A549 (cell line): ENCODE data around the gene TALDO1. TPM values are rescaled to one million over a fixed set of nuclear protein-coding genes. Genes with fewer than 3 reads are reported as not detected.

ENCODE experiments used
- ATAC-seq, 2 experiments: fragments of 200-7000 bp in 1 of 2; fragments of >200 bp in 1 of 2; cut with Nextera tagmentation in 1 of 2; cut with Tn5 transposase in 1 of 2; 3 replicates each; pipeline versions ENCODE4 v1.8.0 to v1.9.1; 2018 to 2020; ENCODE audit warnings: mild to moderate bottlenecking in 1 of 2, moderate library complexity in 1 of 2
- CTCF ChIA-PET: fragments of 300-600 bp; sonication (Branson Sonifier 250); formaldehyde crosslinking; extraction: SDS; loops from one replicate; lab custom pipeline; 2021; ENCODE audit warnings: antibody characterized with exemption, inconsistent platforms; lab: Yijun Ruan, JAX
- POLR2A ChIA-PET: fragments of 350-600 bp; formaldehyde crosslinking; extraction: SDS; loops from one replicate; lab custom pipeline; 2021; ENCODE audit warnings: antibody characterized with exemption, inconsistent platforms; lab: Yijun Ruan, JAX
- DNase-seq, 2 experiments: peaks; one replicate each; pipeline versions ENCODE4 v3.0.0 to v3.0.0-alpha.2; 2011 to 2016; ENCODE audit warnings: low read depth in 1 of 2, low spot score in 1 of 2
- FAIRE-seq: peaks from 2 replicates; lab custom pipeline; 2011; peaks lifted over from hg19 to GRCh38; lab: Jason Lieb, UNC
- H3K27ac ChIP-seq, 2 experiments: fragments of >200 bp; sonication (Bioruptor Twin); formaldehyde crosslinking; 3 replicates each; pipeline ENCODE4 v1.5.1; 2016 to 2017
- H3K4me1 ChIP-seq: fragments of >200 bp; sonication (Bioruptor Twin); formaldehyde crosslinking; 3 replicates; pipeline ENCODE4 v1.6.1; 2016
- H3K4me2 ChIP-seq: fragments of >200 bp; sonication (Bioruptor Twin); formaldehyde crosslinking; 3 replicates; pipeline ENCODE4 v1.6.1; 2016
- H3K4me3 ChIP-seq: fragments of >200 bp; sonication (Bioruptor Twin); formaldehyde crosslinking; 3 replicates; pipeline ENCODE4 v1.5.1; 2016
- H3K9me3 ChIP-seq: fragments of >200 bp; sonication (Bioruptor Twin); formaldehyde crosslinking; 3 replicates; pipeline ENCODE4 v1.6.1; 2016
- BHLHE40 ChIP-seq: IDR thresholded peaks from 2 replicates; pipeline ENCODE4 v1.6.1; 2012; ENCODE audit warnings: low read depth, low read length, inconsistent platforms
- CEBPB ChIP-seq, 2 experiments: fragments of >200 bp in 1 of 2; sonication (Bioruptor Twin) in 1 of 2; formaldehyde crosslinking in 1 of 2; IDR thresholded peaks; 2 replicates each; pipeline ENCODE4 v1.6.1; 2012 to 2016
- CHD2 ChIP-seq: fragments of 150-350 bp; IDR thresholded peaks from 2 replicates; pipeline ENCODE4 v1.6.1; 2014; ENCODE audit warnings: low read length; ENCODE audit not compliant: partially characterized antibody
- HOXA7 ChIP-seq: fragments of 250-450 bp; sonication (Bioruptor Pico); IDR thresholded peaks from 2 replicates; pipeline ENCODE4 v1.5.0; 2020; ENCODE audit warnings: mild to moderate bottlenecking, moderate library complexity
- MAFK ChIP-seq: fragments of 450-650 bp; IDR thresholded peaks from 2 replicates; pipeline ENCODE4 v1.6.1; 2014; ENCODE audit not compliant: partially characterized antibody
- MYC ChIP-seq: IDR thresholded peaks from 2 replicates; pipeline ENCODE4 v1.6.1; 2012; ENCODE audit warnings: mild to moderate bottlenecking, inconsistent platforms, low read length, improper control_type of control experiment, borderline replicate concordance
- POLR2AphosphoS2 ChIP-seq: conservative IDR thresholded peaks from 2 replicates; pipeline ENCODE4 v1.6.1; 2012; ENCODE audit warnings: low read length, improper control_type of control experiment, inconsistent platforms
- TFCP2L1 ChIP-seq: fragments of 250-450 bp; sonication (Bioruptor Pico); IDR thresholded peaks from 2 replicates; pipeline ENCODE4 v1.5.0; 2021; ENCODE audit warnings: mild to moderate bottlenecking
- WGBS: methylation state at CpG from one replicate; pipeline ENCODE4 v1.1.6; 2017; ENCODE audit errors: missing lambda C conversion rate; 5-methylcytosine and 5-hydroxymethylcytosine counted together
- polyA plus RNA-seq, 4 experiments: library from polyadenylated mRNA; depleted of rRNA in 3 of 4; stranded (reverse); fragments of >200 nt; fragmentation: RNase III in 1 of 4; extraction: RNeasy Plus Mini Kit Qiagen cat#74134 plus additional on column Dnase treatment in 1 of 4; gene quantifications; 2 replicates in 3 of 4; 3 replicates in 1 of 4; pipeline ENCODE4 v1.2.3, GENCODE V29; 2011 to 2017
- TF ChIP-seq, protein P1 (sequence below): IDR thresholded peaks from 2 replicates; pipeline ENCODE4 v1.6.1; 2012
- TF ChIP-seq, protein P2 (sequence below): fragments of 200-600 bp; sonication (generic); IDR thresholded peaks from 2 replicates; pipeline ENCODE4 v1.6.1; 2016; ENCODE audit warnings: antibody characterized with exemption, mild to moderate bottlenecking, moderate library complexity
- TF ChIP-seq, protein P3 (sequence below): fragments of 450-650 bp; IDR thresholded peaks from 2 replicates; pipeline ENCODE4 v1.6.1; 2014; ENCODE audit warnings: antibody characterized with exemption

TALDO1 gene
- polyA plus RNA-seq, 2 of the 4 experiments (the other 2 are of a cell fraction): 287 to 391 TPM

DNA sequence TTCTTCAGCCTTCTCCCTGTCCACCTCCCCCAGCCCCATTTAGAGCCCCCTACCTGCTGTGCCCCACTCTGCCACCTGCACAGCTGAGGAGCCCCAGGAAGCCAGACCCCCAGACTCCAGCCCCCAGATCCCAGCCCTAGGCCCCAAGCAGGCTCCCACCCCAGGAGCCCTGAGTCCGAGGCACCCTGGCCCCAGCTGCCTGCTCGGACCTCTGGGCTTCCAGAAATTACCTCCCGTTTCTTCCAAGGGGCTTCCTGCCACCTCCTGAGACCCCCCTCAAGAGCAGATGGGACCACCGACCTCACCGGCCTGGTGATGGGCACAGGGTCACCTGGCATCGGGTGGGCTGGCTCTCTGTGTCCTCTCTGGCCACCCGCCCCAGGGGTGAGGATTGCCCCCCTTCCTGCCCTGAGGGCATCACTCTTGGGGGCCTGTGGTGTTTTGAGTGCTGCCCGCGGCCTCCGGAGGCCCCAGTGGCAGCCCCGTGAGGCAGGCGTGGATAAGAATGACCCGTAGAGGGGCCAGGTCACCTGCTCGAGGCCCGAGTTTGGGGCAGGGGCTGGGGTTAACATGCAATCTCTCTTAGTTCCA, 18.3 kb upstream of the TALDO1 start:
- peak overlapping the region; percentile 63; the same call in 2 of the 3 replicates for H3K4me2 ChIP-seq
- WGBS: 96% methylated on average over 6 of the region's 15 CpGs
- ATAC-seq: no peak
- peak overlapping the region; percentile 79 to 93 for H3K27ac ChIP-seq
- H3K4me1 ChIP-seq: peaks cover 47% of the 10 kb centered on the region
- ChIA-PET CTCF (interaction anchor here (0.8 to 20.1 kb wide), 16 partner anchors 7 to 173 kb away, joined by 3 to 599 read pairs (median 8); partner anchors contain the start of genes DEAF1, EPS8L2, TALDO1 and TMEM80), POLR2A (interaction anchor here (0.6 kb wide), 1 partner anchor 26 kb away, joined by 3 read pairs; no protein-coding TSS in a partner anchor)
- TF ChIP-seq TFCP2L1 (CRISPR knock-in tag) (no peak), POLR2AphosphoS2 (no peak), MYC (no peak), BHLHE40 (no peak), MAFK (no peak), CHD2 (no peak), HOXA7 (no peak)
- TF ChIP-seq, protein P1, sequence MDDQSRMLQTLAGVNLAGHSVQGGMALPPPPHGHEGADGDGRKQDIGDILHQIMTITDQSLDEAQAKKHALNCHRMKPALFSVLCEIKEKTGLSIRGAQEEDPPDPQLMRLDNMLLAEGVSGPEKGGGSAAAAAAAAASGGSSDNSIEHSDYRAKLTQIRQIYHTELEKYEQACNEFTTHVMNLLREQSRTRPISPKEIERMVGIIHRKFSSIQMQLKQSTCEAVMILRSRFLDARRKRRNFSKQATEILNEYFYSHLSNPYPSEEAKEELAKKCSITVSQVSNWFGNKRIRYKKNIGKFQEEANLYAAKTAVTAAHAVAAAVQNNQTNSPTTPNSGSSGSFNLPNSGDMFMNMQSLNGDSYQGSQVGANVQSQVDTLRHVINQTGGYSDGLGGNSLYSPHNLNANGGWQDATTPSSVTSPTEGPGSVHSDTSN: no peak
- TF ChIP-seq, protein P2, sequence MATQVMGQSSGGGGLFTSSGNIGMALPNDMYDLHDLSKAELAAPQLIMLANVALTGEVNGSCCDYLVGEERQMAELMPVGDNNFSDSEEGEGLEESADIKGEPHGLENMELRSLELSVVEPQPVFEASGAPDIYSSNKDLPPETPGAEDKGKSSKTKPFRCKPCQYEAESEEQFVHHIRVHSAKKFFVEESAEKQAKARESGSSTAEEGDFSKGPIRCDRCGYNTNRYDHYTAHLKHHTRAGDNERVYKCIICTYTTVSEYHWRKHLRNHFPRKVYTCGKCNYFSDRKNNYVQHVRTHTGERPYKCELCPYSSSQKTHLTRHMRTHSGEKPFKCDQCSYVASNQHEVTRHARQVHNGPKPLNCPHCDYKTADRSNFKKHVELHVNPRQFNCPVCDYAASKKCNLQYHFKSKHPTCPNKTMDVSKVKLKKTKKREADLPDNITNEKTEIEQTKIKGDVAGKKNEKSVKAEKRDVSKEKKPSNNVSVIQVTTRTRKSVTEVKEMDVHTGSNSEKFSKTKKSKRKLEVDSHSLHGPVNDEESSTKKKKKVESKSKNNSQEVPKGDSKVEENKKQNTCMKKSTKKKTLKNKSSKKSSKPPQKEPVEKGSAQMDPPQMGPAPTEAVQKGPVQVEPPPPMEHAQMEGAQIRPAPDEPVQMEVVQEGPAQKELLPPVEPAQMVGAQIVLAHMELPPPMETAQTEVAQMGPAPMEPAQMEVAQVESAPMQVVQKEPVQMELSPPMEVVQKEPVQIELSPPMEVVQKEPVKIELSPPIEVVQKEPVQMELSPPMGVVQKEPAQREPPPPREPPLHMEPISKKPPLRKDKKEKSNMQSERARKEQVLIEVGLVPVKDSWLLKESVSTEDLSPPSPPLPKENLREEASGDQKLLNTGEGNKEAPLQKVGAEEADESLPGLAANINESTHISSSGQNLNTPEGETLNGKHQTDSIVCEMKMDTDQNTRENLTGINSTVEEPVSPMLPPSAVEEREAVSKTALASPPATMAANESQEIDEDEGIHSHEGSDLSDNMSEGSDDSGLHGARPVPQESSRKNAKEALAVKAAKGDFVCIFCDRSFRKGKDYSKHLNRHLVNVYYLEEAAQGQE: no peak
- H3K4me3 ChIP-seq: no peak overlapping the region
- no peaks in the 10 kb centered on the region for H3K9me3 ChIP-seq
- no peak for DNase-seq
- FAIRE-seq: no peak

DNA sequence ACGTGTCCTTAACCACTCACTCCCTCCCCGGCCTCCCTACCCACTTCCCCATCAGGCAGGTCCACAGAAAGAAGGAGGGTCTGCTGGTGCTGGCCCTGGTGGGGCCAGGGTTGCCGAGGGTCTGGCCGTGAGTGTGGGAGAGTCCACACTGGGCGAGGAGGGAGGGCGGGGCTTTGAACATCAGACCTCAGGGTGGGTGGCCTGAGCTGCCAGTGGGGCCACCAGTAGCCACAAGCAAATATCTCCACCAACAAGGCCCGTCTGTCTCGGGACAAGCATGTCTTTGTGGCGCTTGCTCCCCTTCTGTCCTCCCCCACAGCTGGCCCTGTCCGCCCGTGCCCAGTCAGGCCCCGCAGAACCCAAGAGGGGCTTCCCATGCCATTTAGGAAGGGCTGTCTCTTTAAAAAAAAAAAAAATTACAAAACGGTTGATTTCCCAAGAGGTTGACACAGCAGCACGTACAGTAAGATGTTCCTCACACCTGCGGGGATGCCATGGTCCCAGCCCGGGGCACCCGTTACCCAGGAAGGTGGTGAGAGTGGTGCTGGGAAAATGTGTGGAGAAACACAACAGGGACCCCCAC, 17.7 kb upstream of the TALDO1 start:
- no peak for ATAC-seq
- H3K4me1 ChIP-seq: peaks cover 47% of the 10 kb centered on the region
- H3K4me3 ChIP-seq: no peak overlapping the region
- POLR2A ChIA-PET: no interaction called here
- no peak for DNase-seq
- WGBS: 61% methylated on average over 17 of the region's 17 CpGs
- TF ChIP-seq, protein P2: no peak
- TF ChIP-seq, protein P3, sequence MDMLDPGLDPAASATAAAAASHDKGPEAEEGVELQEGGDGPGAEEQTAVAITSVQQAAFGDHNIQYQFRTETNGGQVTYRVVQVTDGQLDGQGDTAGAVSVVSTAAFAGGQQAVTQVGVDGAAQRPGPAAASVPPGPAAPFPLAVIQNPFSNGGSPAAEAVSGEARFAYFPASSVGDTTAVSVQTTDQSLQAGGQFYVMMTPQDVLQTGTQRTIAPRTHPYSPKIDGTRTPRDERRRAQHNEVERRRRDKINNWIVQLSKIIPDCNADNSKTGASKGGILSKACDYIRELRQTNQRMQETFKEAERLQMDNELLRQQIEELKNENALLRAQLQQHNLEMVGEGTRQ: no peak
- TF ChIP-seq, protein P1: 0 out of 2 replicates have a peak, but pooled peaks have one; percentile 23
- TF ChIP-seq CEBPB (IDR thresholded peaks at IDR 0.05): peak in 1 of 2 experiments; percentile 48; a peak in 2 of 4 replicates
- TF ChIP-seq, all 56 proteins: peak for 2
- Histone ChIP-seq H3K27ac (peak overlapping the region in 1 of 2 experiments; percentile 93; a peak in 3 of 6 replicates), H3K9me3 (no peaks in the 10 kb centered on the region), H3K4me2 (peak overlapping the region; percentile 12; the same call in 1 of the 3 replicates)
- FAIRE-seq: no peak
- CTCF ChIA-PET: interaction anchor here (1.0 to 20.1 kb wide), 5 partner anchors 10 to 175 kb away, joined by 3 to 599 read pairs (median 11); partner anchors contain the start of genes DEAF1, EPS8L2, TALDO1 and TMEM80
